NCI-H524 (cell line): ENCODE data around the gene ACP3.

Source experiments
- DNase-seq, 2 experiments: peaks; one replicate each; lab custom pipeline; 2025; lab: John Stamatoyannopoulos, UW

The ACP3 gene

DNA sequence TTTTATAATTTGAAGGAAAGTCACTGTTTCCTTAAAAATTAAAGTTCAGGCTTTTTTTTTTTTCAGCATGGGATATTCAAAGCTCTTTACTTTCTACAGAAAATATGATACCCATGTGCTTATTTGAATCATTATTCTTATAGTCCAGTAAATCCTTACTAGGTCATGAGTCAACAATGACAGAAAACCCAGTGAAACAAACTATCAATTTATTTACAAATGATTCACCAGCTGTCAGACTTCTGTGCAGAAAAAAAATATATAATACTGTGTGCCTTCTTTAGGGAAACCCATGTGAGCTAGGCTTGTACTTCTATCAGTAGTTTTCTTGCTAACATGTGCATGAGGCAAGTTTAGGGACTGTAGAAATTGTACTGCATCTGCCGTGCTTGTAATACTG, 1.2 kb downstream of the ACP3 start:
- peak in 1 of 2 experiments; percentile 4 for DNase-seq

DNA sequence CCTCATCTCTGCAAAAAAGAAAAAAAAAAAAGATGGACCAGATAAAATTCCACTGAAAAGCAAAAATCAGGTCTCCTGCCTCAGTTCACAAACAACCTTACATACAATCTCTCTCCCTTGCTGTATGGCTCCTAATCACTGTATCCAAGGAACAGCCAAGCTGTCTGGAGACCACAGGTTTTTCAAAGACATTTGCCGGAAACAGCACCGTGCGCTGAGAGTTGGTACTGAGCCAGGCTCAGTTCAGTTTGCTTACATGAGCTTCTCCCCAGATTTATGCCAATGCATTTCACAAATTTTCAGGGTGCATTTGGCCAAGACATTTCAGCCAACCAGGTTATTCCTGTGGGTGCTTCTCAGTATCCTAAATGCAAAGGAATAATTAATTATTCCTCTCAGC, 4.1 kb downstream of the ACP3 start:
- no peak for DNase-seq

DNA sequence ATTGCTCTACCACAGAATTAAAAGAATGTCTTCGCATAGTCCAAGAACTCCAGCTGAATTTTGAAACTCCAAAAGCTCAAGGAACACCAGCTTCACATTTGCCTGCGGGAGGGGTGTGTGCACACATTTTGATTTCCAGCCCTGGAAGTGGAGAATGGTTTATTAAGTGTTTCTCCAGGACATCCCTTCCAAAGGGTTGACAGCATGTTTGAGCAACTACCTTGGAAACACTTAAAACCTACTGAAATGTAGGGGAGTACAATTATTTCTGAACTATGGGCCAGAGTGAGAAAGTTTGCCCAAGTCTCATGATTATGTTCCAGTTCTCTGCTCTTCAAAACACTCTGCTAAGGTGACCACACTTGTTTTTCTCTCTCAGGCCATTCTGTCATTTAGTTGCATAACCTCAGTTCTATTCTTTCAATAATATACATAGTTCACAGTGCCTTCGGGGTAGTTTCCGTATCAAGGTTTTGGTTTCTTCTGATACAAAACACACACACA, 7.9 kb downstream of the ACP3 start:
- DNase-seq = no peak

DNA sequence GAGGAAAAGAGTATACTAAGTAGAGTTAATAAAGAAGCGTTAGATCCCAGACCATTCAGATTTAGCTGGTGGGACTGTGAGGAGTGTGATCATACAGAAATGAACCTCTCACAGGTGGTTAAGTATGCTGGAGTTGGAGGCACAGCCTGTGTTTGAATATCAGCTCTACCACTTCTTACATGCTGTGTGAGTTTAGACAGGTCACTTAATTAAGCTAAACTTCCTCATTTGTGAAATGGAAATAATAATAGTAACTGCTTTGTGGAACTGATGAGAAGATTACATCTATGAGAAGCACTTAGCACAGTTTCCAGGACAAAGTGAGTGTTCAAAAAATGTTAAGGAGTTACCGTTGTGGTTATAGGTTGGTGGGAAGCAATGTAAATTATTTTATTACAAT, 8.4 kb downstream of the ACP3 start:
- no peak for DNase-seq

DNA sequence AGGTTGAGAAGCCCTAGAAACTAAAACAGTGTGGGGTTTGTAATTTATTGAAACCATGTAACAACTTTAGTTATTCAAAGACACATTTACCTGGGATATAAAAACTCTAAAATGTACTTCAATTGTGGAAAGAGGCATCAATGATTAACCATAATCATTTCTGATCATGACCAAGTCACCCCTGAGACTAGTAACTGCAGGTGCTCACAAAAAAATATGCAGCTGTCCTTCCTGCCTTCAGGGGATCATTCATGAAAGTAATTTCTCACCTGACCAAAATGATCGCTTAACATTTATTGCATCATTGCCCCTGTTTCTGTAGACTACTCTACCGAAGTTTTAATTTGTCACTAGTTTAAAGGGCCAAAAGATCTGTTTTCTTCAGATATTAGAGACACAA, 9.0 kb downstream of the ACP3 start:
- no peak for DNase-seq

DNA sequence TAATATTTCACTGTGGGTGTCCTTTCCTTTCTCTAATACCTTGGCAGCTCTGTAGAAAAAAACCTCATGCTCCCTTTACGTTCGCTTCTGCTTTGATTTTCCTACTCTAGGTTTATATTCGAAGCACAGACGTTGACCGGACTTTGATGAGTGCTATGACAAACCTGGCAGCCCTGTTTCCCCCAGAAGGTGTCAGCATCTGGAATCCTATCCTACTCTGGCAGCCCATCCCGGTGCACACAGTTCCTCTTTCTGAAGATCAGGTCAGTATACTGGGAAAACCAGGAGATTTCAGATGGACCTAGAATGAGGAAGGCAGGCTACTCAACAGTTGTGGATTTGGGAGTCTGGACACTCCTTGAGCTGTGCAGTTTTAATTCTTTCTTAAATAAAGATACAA, 14.9 kb downstream of the ACP3 start:
- no peak for DNase-seq

DNA sequence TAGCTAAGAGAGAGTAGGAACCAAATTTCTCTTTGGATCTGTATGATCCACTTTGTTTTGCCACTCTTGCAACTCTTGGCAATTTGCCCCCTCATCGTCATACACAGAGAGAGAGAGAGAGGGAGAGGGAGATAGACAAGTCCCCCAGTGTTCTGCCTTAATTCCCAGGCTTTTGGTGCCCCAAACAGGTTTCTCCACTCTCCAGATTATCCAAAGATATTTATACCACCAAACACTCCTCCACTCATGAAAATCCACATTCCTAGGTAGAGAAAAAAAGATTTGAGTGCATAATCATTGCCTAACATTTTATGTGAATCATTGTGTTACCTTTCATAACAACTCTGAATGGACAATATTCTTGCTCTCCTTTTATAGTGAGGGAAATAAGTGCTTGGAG, 15.3 kb downstream of the ACP3 start:
- no peak for DNase-seq

DNA sequence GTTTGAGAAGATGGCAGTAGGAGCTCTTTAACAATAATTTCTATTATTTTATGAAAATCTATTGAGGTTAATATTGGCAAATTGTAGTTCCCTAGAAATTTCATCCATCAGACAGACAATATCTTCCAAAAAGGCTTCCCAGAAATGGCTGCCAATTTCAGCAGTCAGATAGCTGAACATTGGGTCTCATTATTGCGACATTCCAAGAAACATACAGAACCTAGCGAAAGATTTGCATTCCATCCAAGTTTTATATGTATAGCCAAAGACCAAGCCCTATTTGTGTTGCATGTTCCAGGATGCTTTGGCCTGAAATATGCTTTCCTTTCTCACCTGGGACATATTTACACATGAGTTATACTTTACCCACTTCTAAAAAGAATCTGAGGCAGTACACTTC, 24.5 kb downstream of the ACP3 start:
- no peak for DNase-seq

DNA sequence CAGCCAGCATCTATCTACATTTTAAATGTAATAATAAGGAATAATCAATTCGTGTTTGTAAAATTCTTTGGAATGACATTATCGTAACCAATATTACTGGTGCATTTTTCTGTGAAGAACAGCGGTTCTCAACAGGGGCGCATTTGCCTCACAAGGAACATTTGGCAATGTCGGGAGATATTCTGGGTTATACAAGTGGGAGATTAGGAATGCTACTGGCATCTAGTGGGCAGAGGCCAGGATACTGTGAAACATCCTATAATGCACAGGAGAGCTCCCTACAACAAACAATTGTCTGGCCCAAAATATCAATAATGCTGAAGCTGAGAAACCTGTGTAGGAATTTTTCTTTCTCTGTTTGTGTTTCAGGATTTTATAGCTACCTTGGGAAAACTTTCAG, 25.0 kb downstream of the ACP3 start:
- DNase-seq = peak; percentile 5 to 58

DNA sequence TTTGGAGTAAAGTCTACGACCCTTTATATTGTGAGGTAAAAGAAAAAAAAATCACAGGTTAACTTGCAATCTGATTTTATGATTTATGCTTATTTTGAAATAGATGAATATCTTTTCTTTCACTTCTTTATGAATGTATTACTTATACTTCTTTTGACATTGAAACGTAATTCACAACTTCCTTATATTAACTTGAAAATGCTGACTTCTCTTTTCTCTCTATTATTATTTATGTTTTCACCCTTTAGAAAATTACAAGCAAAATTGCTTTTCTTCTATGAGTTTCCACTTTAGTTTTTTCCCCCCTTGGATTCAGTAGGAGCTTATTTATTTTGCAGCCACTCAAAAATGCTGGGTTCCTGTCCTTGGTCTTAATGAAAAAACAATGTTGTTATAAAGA, 25.4 kb downstream of the ACP3 start:
- DNase-seq = no peak

DNA sequence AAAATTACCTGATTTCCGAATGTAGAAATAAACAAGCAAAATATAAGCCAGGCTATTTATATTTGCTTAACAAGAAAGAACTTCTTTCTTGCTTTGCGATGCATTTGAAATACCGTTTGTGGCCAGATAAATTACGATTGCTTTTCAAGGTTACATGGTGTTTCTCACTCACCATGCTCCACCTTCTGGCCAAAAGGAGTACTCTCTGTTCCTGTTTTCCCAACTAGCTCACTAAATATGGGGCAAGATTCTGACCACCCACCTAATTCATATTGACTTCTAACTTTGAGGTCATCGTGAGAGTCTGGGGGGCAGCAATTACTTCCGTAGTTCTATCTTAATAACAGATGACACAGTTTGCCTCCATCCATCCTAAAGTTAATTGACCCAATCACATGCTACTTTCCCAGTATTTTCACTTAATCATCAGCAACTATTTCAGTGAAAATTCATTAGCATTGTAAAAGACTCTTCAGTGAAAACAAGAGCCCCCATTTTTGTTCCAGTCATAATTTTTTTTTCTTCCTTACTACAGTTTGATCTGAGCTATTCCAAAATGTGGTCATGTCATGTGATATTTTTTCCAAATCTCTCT, 25.9 kb downstream of the ACP3 start:
- DNase-seq = peak; percentile 32 to 66

DNA sequence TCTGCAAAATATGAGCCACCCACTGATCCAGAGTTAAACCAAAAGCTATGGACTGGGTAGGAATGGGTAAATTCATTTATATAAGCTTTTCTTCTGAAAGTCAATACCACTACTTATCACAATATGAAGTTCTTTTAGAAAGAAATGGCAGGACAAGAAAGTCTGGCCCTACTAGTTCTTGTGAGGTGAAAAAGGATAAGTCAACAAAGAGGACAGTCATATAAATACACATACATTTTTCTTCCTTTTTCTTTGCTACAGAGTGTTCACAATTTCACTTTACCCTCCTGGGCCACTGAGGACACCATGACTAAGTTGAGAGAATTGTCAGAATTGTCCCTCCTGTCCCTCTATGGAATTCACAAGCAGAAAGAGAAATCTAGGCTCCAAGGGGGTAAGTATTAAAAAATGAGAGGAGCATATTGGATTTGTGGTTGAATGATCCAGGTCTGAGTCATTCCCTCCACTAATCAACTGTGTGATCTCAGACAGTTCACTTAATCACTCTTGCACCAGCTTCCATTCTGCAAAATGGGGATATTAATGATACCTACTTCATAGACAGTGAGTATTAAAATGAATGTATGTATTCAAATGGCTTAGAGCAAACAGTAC, 27.6 kb downstream of the ACP3 start:
- no peak for DNase-seq

DNA sequence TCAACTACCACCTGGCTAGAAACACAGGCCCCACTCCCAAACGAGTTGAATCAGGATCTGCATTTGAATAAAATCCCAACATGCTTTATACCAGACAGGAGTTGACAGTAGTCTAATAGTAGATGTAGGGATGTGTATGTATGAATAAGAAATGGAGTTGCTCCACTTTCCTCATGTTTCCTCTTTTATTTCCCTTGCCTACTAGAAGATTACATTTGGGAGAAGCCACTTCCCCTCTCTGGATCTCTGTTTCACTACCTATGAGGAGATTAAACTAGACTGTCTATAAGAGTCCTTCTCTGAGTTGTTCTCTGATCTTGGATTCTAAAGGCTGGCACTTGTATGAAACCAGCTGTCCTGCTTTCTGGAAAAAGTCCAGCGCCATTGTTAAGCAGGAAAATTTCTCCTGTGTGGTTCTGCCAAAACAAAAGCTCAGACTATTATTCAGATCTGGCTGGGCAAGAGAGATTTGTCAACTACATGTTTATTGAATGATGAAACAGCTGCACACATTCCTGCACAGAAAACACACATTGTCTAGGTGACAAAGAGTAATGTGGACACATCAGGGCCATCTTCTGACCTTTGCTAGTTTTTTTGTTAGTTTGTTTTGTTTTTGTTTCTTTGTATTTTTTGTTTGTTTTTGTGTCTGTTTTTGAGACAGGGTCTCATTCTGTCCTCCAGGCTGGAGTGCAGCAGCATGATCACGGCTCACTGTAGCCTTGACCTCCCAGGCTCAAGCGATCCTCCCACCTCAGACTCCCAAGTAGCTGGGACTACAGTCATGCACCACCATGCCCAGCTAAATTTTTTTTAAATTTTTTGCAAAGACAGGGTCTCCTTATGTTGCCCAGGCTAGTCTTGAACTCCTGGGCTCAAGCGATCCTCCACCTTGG, 29.9 kb downstream of the ACP3 start:
- DNase-seq = peak in 1 of 2 experiments; percentile 7

DNA sequence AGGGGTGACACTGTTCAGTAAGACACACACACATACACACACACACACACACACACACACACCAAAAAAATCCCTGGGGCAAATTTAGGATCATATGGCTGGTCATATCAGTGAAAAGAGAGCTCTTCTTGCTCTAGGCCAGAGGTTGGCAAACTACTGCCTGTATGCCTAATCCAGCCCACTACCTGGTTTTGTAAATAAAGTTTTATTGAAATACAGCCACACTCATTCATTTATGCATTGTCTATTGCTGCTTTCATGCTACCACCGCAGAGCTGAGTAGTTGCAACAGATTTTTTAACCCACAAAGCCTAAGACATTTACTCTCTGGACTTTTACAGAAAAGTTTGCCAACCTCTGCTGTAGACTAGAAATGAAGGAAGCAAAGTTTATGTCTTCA, 30.6 kb downstream of the ACP3 start:
- no peak for DNase-seq

DNA sequence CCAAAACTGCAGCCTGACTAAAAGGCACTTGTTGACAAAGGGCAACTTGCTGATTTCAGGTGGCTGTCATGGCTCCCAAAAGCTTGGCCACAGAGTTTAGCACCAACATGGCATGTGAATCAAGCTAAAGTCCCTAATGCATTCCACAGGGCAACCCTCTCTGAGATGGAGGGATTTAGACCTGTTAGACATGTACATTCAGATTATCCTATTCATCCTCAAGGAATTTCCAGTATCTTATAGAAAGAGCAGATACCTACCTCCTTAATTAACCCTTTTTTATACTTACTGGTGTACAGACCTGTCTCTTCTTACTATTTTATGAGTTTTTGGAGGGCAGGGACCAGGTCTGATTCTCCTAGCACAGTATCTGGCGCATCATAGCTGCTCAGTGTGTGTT, 31.3 kb downstream of the ACP3 start:
- no peak for DNase-seq

DNA sequence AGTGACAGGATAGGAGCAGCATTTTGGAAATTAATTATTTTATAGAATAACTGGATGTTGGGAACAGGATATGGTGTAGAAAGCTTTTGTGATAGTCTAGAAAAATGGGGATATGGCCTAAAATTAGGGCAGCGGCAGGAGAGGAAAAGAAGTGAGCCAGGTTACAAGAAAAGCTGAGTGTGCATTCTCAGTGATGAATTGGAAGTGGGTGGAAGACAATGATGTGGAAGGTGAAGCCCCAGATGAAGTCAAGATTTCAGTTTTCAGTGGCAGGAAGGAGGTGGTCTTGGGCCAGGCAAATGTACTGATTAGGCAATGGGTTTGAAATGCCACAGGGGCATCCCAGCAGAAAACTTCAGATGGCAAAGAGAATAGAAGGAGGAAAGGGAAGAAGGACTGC, 33.6 kb downstream of the ACP3 start:
- DNase-seq = no peak

DNA sequence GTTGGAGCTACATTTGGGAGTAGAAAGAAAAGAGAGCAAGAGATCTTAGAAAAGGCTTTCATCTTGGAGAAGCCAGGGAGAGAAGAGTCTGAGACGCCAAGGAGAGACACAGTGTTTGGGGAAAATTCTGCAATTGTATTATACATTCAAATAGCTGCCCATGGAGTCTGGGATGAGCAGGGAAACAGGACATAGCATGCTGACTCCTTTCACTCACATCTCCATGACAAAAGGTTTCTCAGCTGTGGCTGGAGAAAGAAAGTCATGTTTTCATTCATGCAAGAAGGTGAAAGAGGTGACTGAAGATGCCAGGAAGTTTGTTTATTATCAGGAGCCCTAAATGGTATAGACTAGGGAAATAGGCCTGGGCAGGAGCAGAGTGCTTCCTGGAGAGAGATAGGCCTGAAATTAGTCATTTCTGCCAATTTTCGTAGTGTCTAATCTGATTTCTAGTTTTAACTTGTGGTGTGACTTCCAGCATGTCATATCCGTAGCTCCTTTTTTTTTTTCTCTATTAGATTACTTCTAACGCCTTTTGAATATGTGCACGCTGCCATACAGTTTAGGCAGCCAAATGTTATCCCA, 34.1 kb downstream of the ACP3 start:
- no peak for DNase-seq

DNA sequence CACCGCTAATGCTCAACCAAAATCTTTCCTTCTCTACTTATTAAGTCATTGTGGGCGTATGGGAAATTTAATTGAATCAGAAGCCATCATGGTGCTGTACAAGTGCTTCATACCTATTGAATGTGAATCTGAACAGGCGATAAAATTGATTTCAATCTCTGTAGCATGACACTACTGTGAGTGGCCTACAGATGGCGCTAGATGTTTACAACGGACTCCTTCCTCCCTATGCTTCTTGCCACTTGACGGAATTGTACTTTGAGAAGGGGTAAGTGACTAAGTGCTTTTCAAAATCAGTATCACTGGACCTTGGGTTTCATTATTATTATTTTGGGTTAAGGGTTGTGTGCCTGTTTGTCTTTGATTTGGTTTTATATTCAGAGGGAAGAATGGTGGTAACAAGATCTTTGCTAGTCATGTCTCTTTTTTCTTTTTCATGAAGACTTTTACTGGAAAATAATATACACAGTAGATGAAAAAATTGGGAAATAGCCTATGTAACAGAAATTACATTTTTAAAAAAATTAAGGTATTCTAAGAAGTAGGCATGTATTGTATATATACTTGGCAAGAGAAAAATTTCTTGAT, 35.4 kb downstream of the ACP3 start:
- DNase-seq = peak; percentile 53 to 78

DNA sequence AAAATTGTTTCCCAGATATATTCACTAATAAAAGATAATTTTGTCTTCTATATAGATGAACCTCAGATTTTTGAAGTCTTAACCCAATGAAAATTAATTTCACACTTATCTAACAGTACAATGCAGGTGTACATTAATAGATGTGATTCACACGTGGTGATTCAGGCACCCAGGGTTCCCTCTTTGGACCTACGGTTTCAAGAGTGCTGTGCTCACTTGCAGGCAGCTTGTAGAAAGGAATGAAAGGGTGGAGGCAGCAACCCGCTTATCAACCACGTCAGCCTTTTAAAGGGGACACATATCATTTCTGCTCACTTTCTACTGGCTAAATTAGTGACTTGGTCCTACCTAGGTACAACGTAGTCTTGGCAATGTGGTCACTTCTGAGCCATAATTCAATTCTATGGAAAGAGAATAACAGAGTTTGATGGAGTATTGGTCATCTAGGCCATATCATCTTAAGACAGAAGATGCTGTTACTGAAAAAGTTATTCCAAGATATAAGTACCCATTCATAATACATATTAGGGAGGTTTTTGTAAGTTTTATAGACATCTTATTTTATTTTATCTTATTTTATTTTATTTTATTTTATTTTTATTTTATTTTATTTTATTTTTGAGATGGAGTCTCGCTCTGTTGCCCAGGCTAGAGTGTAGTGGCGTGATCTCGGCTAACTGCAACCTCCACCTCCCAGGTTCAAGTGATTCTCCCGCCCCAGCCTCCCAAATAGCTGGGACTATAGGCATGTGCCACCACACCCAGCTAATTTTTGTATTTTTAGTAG, 37.9 kb downstream of the ACP3 start:
- DNase-seq = no peak

DNA sequence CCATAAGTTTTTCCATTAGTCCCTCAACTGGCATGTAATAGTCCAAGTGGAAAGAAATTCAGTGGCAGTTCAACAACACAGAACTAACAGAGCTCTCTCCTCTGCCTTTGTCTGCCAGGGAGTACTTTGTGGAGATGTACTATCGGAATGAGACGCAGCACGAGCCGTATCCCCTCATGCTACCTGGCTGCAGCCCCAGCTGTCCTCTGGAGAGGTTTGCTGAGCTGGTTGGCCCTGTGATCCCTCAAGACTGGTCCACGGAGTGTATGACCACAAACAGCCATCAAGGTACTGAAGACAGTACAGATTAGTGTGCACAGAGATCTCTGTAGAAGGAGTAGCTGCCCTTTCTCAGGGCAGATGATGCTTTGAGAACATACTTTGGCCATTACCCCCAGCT, 39.4 kb downstream of the ACP3 start:
- no peak for DNase-seq

DNA sequence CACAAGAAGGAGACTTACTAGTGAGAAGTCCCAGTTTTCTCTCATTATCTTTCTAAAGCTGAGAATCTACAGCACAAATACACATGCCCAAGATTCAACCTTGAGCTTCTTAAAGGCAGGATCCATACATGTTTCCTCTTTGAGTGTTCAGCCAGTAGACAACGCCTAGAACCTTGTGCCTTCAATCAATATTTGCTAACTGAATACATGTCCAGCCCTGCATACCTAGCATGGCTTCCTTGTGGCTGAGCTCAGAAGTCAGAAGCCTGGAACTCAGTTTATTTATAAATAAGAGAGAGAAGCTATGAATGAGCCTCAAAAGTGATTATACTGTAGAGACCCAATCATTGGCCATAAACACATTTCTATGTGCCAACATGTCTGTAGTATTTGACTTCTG, 43.5 kb downstream of the ACP3 start:
- no peak for DNase-seq

DNA sequence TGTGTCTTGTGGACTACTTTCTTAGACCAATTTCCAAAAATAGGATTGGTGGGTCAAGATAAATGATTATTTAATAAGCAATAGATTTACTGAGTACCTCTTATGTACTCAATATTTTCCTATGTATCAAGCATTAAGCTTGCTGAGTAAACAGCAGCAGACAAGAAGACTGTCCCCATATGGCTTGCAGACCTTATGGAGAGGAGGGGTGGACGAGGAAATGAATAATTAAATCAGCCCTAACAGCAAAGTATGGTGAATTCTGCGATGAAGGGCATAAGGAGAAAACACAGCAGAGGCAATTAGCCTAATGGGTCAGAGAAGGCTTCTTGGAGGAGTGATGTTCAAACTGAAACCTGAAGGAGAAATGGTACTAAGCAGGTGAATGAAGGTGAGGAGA, 45.1 kb downstream of the ACP3 start:
- DNase-seq = no peak
